HG03025 (cell line): ENCODE measurements around the gene TICAM1.
"Not testable (repeated sequence)": the region's sequence is repeated elsewhere in the genome, so short reads cannot be mapped to it uniquely, and the experiment has no call there.

Experiments used
- ATAC-seq: cut with Tn5 transposase; IDR thresholded peaks from one replicate; pipeline ENCODE4 v1.9.1; 2021; ENCODE audit warnings: mild to moderate bottlenecking, moderate library complexity; ENCODE audit not compliant: unreplicated experiment, low FRiP score

Gene TICAM1

GRCh38 chr19:4807188-4807587 is 24.3 kb downstream of the TICAM1 start:
- ATAC-seq: no peak

- ATAC-seq: no peak
Measured at GRCh38 chr19:4806384-4806783, 25.1 kb downstream of the TICAM1 start.

GRCh38 chr19:4805140-4805539 is 26.4 kb downstream of the TICAM1 start:
- not testable (repeated sequence) for ATAC-seq

GRCh38 chr19:4803736-4804695 is 27.5 kb downstream of the TICAM1 start:
- ATAC-seq: no peak

- no peak for ATAC-seq
Measured at GRCh38 chr19:4802711-4803110, 28.8 kb downstream of the TICAM1 start.

GRCh38 chr19:4801085-4801619 is 30.4 kb downstream of the TICAM1 start:
- no peak for ATAC-seq

GRCh38 chr19:4800591-4801081 is 30.9 kb downstream of the TICAM1 start:
- no peak for ATAC-seq

- ATAC-seq: no peak
Measured at GRCh38 chr19:4795400-4795799, 36.1 kb downstream of the TICAM1 start.

GRCh38 chr19:4794971-4795370 is 36.5 kb downstream of the TICAM1 start:
- ATAC-seq: no peak

- not testable (repeated sequence) for ATAC-seq
Measured at GRCh38 chr19:4793278-4793677, 38.2 kb downstream of the TICAM1 start.

- ATAC-seq: not testable (repeated sequence)
Measured at GRCh38 chr19:4792866-4793195, 38.7 kb downstream of the TICAM1 start.

- ATAC-seq: not testable (repeated sequence)
Measured at GRCh38 chr19:4792019-4792865, 39.3 kb downstream of the TICAM1 start.

- ATAC-seq: peak; percentile 95
Measured at GRCh38 chr19:4791183-4792018, 40.1 kb downstream of the TICAM1 start, which contains the start of gene FEM1A. FEM1A (plus strand) TSS chr19:4791734; CDS start chr19:4791855, 121 bp downstream.

GRCh38 chr19:4786412-4787016 is 45.0 kb downstream of the TICAM1 start:
- not testable (repeated sequence) for ATAC-seq

- no peak for ATAC-seq
Measured at GRCh38 chr19:4781801-4782200, 49.7 kb downstream of the TICAM1 start.

- no peak for ATAC-seq
Measured at GRCh38 chr19:4780860-4781259, 50.7 kb downstream of the TICAM1 start.

- not testable (repeated sequence) for ATAC-seq
Measured at GRCh38 chr19:4778124-4778523, 53.4 kb downstream of the TICAM1 start.

GRCh38 chr19:4776436-4777211 is 54.9 kb downstream of the TICAM1 start:
- ATAC-seq: no peak
